ENCODE measurements around the gene TMC7.
"Not testable (repeated sequence)": the region's sequence is repeated elsewhere in the genome, so short reads cannot be mapped to it uniquely, and the experiment has no call there.

Gene TMC7

DNA sequence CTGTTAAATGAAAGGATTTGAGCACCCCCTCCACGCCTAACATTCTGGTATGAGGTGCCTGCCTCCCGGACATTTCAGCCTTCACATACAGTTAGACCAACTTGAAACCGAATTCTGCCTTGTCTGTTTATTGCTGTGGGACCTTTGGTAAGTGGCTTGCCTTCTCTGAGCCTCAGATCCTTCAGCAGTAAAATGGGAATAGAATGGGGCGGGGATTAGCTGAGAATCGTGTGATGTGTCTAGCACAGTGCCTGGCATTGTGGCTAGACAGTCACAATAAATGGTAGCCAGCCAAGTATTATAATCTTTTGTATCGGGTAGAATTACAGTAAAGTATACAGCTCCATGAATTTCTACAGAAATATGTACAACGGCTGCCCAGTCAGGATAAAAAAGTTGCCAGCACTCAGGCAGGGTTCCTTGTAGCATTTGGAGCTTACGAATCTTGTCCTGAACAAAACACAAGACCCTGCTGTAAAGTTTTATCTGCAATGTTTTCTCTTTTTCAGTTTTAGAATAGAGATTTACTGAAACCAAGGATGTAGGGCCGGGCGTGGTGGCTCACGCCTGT is 786 bp downstream of the TMC7 start:
- no peak for DNase-seq

DNA sequence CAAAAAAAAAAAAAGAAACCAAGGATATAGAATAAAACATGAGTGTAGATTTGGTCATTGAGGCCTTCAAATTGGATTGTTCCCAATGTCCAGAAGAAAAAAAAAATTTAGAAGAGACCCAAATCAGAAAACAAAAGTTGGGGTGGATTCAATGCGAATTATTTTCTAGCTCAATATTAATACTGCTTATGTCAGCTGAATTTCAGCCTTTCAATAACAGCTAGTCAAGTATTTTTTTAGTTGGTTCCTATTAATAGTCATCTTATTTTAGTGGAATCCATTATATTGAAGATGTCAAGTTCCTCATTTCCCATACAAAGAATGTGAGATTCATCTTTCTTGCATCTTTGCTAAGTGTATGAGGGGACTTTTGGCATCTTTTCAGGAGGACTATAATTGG is 1.5 kb downstream of the TMC7 start:
- DNase-seq: not testable (repeated sequence)

DNA sequence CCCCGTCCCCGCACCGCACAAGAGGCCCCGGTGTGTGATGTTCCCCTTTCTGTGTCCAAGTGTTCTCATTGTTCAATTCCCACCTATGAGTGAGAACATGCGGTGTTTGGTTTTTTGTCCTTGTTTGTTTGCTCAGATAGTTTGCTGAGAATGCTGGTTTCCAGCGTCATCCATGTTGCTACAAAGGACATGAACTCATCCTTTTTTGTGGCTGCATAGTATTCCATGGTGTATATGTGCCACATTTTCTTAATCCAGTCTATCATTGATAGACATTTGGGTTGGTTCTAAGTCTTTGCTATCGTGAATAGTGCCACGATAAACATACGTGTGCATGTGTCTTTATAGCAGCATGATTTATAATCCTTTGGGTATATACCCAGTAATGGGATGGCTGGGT is 8.0 kb downstream of the TMC7 start:
- DNase-seq: not testable (repeated sequence)

DNA sequence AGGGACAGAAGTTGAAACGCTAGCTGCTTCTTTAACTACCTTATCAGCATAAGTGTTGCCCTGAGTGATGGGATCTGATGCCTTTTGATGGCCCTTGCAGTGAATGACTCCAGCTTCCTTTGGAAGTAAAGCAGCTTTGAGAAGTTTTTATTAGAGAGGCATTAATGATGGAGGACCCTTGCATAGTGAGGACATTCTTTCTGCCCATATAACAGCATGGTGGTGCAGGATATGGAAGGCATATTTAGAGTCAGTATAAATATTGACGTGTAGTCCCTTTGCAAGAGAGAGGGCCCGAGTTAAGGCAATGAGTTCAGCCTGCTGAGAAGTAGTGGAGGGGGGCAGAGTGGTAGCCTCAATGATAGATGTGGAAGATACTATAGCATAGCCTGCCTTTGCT is 9.8 kb downstream of the TMC7 start:
- not testable (repeated sequence) for DNase-seq

DNA sequence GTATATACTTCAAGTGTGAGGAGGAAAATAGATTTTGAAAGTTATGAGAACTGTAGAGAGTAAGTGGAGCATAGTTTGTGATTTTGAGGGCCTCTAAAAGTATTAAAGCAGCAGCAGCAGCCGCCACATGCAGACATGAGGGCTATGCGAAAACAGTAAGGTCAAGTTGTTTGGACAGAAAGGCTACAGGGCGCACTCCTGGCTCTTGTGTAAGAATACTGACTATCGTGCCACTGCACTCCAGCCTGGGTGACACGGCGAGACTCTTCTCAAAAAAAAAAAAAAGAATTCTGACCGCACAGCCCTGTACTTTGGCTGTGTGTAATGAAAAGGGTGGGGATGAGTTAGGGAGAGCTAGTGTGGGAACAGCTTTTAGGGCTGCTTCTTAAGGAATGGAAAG is 10.4 kb downstream of the TMC7 start:
- not testable (repeated sequence) for DNase-seq

DNA sequence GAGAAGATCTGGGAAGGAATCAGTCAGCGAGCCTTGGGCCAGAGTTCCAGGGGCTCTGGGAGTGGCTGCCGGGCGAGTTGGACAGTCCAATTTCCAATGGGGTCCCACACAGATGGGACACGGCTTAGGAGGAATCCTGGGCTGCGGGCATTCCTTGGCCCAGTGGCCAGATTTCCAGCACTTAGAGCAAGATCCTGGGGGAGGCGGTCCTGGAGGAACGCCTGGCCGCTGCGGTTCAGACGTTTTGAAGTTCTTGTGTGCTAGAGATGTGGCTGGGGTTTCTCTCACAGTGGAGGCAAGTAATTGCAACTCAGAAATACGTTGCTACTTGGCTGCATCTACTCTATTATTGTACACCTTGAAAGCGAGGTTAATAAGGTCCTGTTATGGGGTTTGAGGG is 11.7 kb downstream of the TMC7 start:
- DNase-seq: not testable (repeated sequence)

DNA sequence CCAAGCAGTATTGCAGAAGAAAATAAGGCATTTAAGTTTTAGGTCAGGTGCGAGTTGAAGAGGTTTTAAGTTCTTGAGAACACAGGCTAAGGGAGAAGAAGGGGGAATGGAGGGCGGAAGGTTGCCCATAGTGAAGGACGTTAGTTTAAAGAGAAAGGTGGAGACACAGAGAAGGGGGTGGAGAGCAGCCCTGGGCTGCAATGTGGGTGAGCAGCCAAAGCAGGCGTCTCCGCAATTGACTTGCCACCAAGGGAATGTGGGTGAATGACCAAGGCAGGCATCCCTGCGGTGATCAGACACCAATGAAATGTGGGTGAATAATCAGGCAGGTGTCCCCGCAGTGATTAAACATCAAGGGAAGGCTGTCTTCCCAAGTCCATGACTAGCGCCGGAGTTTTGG is 12.8 kb downstream of the TMC7 start:
- not testable (repeated sequence) for DNase-seq

DNA sequence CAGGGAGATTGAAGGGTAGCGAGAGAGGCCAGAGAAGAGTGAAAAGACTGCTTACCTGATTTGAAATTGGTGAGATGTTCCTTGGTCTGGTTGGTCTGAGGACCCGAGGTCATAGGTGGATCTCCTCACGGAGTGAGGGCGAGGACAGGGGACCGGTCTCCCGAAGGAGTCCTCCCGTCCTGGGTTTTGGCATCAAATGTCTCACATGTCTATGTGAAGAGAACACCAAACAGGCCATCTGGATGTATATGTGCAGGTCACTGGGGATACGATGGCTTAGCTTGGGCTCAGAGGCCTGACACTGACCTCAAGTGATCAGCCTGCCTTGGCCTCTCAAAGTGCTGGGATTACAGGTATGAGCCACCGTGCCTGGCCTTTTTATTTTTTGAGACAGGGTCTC is 13.3 kb downstream of the TMC7 start:
- not testable (repeated sequence) for DNase-seq

DNA sequence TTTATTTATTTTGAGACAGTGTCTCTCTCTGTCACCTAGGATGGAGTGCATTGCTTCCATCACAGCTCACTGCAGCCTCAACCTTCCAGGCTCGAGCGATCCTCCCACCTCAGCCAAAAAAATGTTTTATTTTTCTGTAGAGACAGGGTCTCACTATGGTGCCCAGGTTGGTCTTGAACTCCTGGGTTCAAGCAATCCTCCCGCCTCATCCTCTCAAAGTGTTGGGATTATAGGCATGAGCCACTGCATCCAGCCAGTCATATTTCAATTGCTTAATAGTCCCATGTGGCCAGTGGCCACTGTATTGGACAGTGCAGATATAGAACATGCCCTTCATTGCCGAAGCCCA is 15.3 kb downstream of the TMC7 start:
- no peak for DNase-seq

DNA sequence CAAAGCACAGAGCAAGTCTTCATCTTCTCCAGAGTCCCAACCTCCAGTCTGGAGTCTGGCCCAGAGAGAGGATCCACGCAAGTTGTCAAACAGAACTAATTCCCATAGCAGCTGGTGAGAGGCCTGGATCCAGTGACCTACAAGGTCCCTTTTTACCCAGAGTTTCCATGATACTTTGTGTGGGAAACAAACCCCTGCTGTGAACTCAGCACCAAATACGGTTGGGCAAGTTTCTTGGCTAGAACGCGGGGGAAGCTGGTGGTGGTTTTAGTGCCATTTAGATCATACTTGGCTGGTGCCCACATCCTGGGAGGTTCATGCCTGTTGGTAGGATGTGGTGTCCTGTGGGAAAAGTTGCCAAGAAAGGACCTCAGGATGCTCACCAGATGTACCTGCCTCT is 18.1 kb downstream of the TMC7 start:
- peak; percentile 75 for DNase-seq

DNA sequence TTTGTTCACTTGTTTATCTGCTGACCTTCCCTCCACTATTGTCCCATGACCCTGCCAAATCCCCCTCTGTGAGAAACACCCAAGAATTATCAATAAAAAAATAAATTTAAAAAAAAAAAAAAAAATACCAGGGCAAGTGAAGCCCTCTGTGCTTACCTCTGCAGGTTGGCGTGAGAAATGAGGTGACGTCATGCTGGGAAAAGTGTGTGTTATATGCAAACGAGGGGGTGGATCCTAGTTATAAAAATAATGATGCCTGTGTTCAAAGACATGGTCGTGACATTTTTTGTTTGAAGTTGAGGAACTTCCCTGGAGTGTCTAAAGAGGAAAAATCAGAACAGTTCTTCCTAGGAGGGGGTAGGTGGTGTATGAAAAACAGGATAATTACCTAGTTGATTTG is 20.2 kb downstream of the TMC7 start:
- DNase-seq: no peak

DNA sequence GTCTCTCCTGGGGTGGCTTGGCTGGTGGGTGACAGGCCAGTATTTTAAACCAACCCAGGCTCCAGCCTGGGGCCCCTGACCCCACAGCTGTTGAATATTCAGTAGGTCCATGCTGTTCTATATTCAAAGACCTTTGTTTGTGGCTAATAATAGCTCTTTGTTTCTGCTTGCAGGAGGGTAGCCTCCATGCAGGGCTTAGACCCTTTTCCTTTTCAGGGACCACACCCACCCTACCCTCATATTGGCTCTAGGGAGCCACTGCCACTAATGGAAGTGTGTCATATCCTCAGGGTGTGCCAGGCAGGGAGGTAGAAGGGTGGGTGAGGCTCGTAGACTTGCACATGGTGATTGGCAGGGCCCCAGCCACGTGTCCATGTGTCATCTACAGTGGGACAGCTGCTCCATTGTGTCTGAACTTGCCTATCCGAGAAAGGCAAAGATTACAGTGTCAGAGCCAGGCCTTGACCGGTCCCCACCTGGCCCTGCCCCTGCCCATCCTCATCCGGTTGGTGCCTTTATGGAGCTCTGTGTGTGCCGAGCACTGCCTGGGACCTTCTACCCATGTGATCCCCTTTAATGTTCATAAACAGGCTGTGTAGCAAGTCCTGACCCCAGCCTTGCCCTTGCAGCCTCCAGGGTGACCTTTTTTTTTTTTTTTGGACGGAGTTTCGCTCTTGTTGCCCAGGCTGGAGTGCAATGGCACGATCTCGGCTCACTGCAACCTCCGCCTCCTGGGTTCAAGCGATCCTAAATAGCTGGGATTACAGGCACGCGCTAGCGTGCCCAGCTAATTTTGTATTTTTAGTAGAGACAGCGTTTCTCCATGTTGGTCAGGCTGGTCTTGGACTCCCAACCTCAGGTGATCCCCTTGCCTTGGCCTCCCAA is 22.1 kb downstream of the TMC7 start:
- peak; percentile 10 for DNase-seq

DNA sequence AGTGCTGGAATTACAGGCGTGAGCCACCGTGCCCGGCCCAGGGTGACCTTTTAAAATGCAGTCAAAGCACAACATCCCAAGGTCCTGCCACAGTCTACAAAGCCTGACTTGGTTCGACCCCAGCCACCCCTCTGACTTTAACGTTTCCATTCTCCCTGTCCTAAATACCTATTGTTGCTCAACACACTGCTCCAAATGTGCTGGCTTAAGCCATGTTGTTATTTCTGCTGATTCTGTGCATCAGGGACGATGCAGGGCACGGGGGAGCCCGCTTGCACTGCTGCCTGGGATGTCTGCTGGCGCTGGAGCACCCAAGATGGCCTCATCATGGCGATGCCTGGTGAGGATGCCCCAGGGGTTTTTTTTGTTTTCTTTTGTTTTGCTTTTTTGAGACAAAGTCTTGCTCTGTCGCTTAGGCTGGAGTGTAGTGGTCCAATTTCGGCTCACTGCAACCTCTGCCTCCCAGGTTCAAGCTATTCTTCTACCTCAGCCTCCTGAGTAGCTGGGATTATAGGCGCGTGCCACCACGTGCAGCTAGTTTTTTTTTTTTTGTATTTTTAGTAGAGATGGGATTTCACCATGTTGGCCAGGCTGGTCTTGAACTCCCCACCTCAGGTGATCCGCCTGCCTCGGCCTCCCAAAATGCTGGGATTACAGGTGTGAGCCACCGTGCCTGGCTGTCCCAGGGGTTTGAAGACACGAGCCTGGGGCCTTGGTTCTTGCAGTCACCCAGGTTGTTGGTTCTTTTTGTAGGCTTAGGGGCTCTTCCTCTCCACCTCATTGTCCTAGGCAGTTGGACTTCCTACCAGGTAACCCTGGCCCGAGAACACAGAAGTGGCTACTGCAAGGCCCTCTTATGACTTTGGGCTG is 22.9 kb downstream of the TMC7 start:
- no peak for DNase-seq

DNA sequence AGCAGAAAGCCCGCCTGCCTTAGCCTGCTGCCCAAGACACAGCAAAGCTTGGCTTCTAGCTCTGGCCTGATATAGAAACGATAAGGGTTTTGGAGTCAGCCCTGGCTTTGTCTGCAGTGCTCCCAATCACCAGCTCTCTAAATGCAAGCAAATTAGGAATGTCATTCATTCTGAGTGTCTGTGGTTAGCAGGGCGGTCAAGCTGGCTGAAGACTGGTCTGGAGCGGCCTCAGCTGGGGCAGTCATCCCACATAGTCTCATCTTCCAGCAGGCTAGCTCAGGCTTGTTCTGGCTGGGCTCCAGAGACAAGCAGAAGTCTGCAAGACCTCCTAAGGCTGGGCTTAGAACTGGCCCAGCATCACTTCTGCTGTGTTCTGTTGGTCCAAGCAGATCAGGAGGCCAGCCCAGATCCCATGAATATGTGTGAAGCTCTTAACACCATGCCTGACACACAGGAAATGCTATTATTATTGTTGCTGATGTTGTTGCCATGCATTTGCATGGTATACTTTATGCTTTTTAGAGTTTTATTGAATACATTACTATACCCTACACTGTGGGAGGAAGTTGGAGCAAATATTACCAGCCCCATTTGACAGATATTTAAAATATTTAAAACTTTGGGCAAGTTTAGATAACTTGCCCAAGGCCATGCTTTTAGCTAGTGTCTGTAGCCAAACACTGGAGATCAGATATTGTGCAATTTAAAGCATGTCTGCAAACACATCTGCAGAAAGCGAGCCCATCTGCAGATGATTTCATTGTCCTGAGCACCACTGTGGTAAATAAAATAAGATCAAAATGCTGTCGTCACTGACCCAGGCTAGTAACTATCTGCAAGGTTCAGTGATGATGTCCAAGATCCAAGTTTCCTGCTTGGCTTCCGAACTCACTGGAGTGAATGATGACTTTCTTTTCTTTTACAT is 24.8 kb downstream of the TMC7 start:
- peak; percentile 84 for DNase-seq

DNA sequence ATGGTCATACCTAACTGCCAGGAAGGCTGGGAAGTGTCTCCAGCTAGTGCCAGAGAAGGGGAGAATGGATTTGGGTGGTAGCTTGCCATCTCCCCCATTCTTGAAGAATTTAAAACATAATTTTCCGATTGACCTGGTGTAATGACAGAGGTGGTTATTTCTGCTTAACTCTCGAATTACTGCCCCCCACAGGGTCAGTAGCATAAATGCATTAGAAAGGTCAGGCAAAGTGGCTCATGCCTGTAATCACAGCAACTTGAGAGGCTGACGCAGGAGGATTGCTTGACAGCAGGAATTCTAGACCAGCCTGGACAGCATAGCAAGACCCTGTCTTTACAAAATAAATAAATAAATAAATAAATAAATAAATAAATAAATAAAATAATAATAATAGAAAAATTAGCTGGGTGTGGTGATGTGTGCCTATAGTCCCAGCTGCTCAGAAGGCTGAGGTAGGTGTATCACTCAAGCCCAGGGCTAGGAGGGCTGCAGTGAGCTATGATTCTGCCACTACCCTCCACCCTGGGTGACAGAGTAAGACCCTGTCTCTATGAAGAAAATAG is 27.5 kb downstream of the TMC7 start:
- DNase-seq: no peak

DNA sequence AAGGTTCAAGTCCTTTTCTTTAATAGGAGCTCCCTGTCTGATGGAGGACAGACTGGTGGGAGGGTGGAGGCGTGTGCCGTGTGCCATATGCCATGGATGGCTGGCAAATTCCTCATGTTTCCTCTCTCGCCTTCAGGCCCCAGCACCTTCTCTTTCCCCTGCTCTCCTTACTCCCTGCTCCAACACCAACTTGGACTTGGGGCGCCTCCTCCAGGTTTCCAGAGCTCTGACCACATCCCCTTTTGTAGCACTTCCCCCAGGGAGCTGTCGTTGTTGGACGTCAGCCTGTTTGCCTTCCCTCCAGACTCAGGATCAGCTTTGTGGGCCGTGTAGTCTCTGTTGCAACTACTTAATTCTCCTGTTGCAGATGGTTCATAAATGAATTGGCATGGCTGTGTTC is 30.7 kb downstream of the TMC7 start:
- no peak for DNase-seq

DNA sequence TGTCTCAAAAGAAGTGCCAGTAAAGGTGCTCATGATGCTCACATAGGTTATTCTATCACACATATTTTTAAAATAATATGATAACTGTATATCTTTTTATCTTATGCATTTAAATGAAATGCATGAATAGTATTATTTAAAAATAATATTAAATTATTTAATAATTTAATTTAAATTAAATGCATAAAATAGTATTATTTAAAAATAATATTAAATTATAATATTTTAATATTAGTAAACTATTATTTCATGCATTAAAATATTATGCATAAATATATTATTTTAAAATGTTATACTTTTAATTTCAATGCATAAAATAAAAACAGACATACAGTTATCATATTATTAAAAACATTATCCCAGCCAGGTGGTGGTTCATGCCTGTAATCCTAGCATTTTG is 33.4 kb downstream of the TMC7 start:
- no peak for DNase-seq

DNA sequence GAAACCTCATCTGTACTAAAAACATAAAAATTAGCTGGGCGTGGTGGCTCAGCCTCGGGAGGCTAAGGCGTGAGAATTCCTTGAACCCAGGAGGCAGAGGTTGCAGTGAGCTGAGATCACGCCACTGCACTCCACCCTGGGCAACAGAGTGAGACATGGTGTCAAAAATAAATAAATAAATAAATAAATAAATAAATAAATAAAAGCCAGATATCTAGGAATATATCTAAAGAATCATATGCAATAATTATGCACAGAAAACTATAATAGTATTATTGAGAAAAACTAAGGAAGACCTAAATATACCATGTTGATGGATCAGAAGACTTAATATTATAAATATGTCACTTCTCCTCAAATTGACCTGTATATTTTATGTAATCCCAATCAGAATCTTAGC is 37.0 kb downstream of the TMC7 start:
- no peak for DNase-seq

DNA sequence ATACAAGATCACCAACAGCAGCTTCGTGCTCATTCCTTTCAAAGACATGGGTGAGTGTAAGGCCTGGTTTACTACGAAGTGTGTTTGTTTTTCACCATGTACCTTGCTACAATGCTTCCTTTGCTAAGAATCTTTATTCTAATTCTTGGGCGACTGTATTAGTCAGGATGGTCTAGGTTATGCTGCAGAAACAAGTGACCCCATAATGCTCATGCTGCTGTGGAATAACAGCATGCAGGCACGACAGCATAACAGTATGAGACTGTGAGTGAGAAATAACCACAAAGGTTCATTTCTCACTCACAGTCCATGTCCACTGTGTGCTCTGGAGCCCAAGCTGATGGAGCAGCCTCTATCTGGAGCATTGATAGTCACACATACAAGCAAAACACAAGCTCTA is 38.0 kb downstream of the TMC7 start:
- no peak for DNase-seq

DNA sequence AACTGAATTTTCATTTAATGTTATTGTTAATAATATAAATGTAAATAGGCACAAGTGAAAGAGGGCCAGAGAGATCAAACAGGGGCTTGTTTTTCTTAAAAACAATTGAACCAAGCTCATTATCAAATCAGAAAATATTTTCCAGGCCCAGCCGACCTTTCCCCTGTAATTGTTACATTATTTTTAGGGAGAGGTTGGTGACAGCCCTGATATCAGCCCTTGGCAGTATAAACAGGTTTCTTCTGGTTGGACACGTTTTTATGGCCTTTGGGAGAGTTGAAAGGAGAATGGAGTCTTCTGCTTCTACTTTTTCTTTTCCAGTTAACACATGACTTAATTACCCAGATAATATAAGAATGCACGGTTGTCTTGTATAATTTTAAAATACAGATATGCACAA is 43.7 kb downstream of the TMC7 start:
- DNase-seq: no peak

DNA sequence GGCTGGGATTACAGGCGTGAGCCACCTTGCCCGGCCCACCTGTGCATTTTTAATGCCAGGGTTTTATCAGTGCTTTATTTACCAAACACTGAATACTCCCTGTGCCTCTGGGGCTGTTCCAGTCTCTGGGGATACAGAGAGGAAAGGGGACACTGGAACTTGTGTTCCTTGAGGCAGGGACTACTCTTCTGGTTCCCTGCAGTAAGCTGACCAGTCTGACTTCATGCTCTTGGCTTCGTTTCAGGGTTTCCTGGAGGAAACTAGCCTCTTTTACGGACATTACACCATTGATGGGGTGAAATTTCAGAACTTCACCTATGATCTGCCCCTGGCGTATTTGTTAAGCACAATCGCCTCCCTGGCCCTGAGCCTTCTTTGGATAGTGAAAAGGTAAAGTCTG is 46.2 kb downstream of the TMC7 start:
- DNase-seq: no peak

DNA sequence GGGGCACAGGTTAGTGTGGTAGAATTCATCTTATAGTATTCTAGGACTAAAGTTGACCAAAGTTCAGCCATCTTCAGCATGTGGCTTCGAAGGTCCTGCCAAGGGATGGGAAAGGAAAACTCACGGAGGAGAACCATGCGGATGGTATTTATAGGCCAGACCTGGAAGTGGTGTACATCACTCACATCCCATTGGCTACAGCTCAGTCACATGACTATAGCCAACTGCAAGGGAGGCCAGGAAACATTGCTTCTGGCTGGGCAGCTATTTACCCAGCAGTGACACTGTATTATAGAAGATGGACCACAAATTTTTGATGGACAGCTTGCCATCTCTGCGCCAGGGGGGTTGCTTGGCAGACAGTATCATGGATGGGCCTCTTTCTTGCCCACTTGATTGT is 48.0 kb downstream of the TMC7 start:
- no peak for DNase-seq

All from EL (cell line).